ENCODE results near the gene DPEP1.

Gene DPEP1

GRCh38 chr16:89576153-89577054 is 37.0 kb upstream of the DPEP1 start:
- DNase-seq (ENCODE audit: low read depth) = no peak
- H3K4me3 ChIP-seq (ENCODE audit: low read depth, low read length) = no peak overlapping the region
- no peak for TF ChIP-seq POLR2A (IDR thresholded peaks at IDR 0.05; ENCODE audit: extremely low read depth, insufficient read length)
- no peak for TF ChIP-seq MAX (IDR thresholded peaks at IDR 0.05; ENCODE audit: low read depth, low read length)
- TF ChIP-seq CTCF (IDR thresholded peaks at IDR 0.05; ENCODE audit: low read depth, low read length) = no peak
- TF ChIP-seq MYC (IDR thresholded peaks at IDR 0.05; ENCODE audit: low read depth, low read length) = no peak

- DNase-seq (ENCODE audit: low read depth) = no peak
- TF ChIP-seq MYC (IDR thresholded peaks at IDR 0.05; ENCODE audit: low read depth, low read length) (no peak), POLR2A (IDR thresholded peaks at IDR 0.05; ENCODE audit: extremely low read depth, insufficient read length) (no peak), MAX (IDR thresholded peaks at IDR 0.05; ENCODE audit: low read depth, low read length) (no peak), CTCF (IDR thresholded peaks at IDR 0.05; ENCODE audit: low read depth, low read length) (no peak)
- no peak overlapping the region for H3K4me3 ChIP-seq (ENCODE audit: low read depth, low read length)
Measured at GRCh38 chr16:89577055-89577759, 36.2 kb upstream of the DPEP1 start.

- no peak overlapping the region for H3K4me3 ChIP-seq (ENCODE audit: low read depth, low read length)
- TF ChIP-seq MAX (IDR thresholded peaks at IDR 0.05; ENCODE audit: low read depth, low read length) (no peak), CTCF (IDR thresholded peaks at IDR 0.05; ENCODE audit: low read depth, low read length) (no peak), POLR2A (IDR thresholded peaks at IDR 0.05; ENCODE audit: extremely low read depth, insufficient read length) (no peak), MYC (IDR thresholded peaks at IDR 0.05; ENCODE audit: low read depth, low read length) (no peak)
- no peak for DNase-seq (ENCODE audit: low read depth)
Measured at GRCh38 chr16:89579351-89579750, 34.1 kb upstream of the DPEP1 start.

GRCh38 chr16:89581045-89581695 is 32.3 kb upstream of the DPEP1 start:
- no peak overlapping the region for H3K4me3 ChIP-seq (ENCODE audit: low read depth, low read length)
- no peak for DNase-seq (ENCODE audit: low read depth)
- TF ChIP-seq POLR2A (IDR thresholded peaks at IDR 0.05; ENCODE audit: extremely low read depth, insufficient read length) (no peak), CTCF (IDR thresholded peaks at IDR 0.05; ENCODE audit: low read depth, low read length) (no peak), MAX (IDR thresholded peaks at IDR 0.05; ENCODE audit: low read depth, low read length) (no peak), MYC (IDR thresholded peaks at IDR 0.05; ENCODE audit: low read depth, low read length) (no peak)

- no peak for DNase-seq (ENCODE audit: low read depth)
- TF ChIP-seq MAX (IDR thresholded peaks at IDR 0.05; ENCODE audit: low read depth, low read length) (no peak), POLR2A (IDR thresholded peaks at IDR 0.05; ENCODE audit: extremely low read depth, insufficient read length) (no peak), CTCF (IDR thresholded peaks at IDR 0.05; ENCODE audit: low read depth, low read length) (no peak), MYC (IDR thresholded peaks at IDR 0.05; ENCODE audit: low read depth, low read length) (no peak)
- no peak overlapping the region for H3K4me3 ChIP-seq (ENCODE audit: low read depth, low read length)
Measured at GRCh38 chr16:89581861-89582563, 31.4 kb upstream of the DPEP1 start.
